ENCODE measurements around the gene SFRP5.
A peak's percentile ranks its signal among the peaks of the same experiment; 100 is the strongest.

The SFRP5 gene

GRCh38 chr10:97771913-97772823 lies at the start of gene SFRP5:
SFRP5 (minus strand) TSS chr10:97771999; CDS start chr10:97771833, 166 bp downstream.
- Mint-ChIP-seq H3K27ac (no peak within 1 kb of the TSS), H3K27me3 (peaks cover 51% of the 10 kb centered on the region)
- no peak for ATAC-seq

GRCh38 chr10:97820096-97820704 lies 48.4 kb upstream of the SFRP5 start:
- no peak overlapping the region for H3K4me3 Mint-ChIP-seq
- H3K27ac Mint-ChIP-seq: no peak overlapping the region
- peaks cover 46% of the 10 kb centered on the region for H3K27me3 Mint-ChIP-seq
- no peaks in the 10 kb centered on the region for H3K36me3 Mint-ChIP-seq
- H3K9me3 Mint-ChIP-seq: no peaks in the 10 kb centered on the region
- ATAC-seq: no peak
- no peaks in the 10 kb centered on the region for H3K4me1 Mint-ChIP-seq

More at GRCh38 chr10:97771913-97772823, at the start of gene SFRP5:
- peaks cover 22% of the 10 kb centered on the region for H3K4me1 Mint-ChIP-seq
- H3K9me3 Mint-ChIP-seq: no peaks in the 10 kb centered on the region
- peak within 1 kb of the TSS; percentile 15 for H3K4me3 Mint-ChIP-seq
- H3K36me3 Mint-ChIP-seq: no peaks in the 10 kb centered on the region

- Mint-ChIP-seq H3K27ac (no peak overlapping the region), H3K4me1 (no peaks in the 10 kb centered on the region), H3K27me3 (peaks cover 45% of the 10 kb centered on the region), H3K36me3 (no peaks in the 10 kb centered on the region), H3K9me3 (no peaks in the 10 kb centered on the region), H3K4me3 (no peak overlapping the region)
- ATAC-seq: no peak
Observed at GRCh38 chr10:97818572-97818971, 46.8 kb upstream of the SFRP5 start.

- Mint-ChIP-seq H3K36me3 (no peaks in the 10 kb centered on the region), H3K4me1 (no peaks in the 10 kb centered on the region), H3K9me3 (no peaks in the 10 kb centered on the region), H3K4me3 (no peak overlapping the region), H3K27me3 (peaks cover 41% of the 10 kb centered on the region), H3K27ac (no peak overlapping the region)
- ATAC-seq: no peak
Observed at GRCh38 chr10:97816609-97817008, 44.8 kb upstream of the SFRP5 start.

GRCh38 chr10:97814996-97815395 lies 43.2 kb upstream of the SFRP5 start:
- Mint-ChIP-seq H3K4me1 (no peaks in the 10 kb centered on the region), H3K27ac (no peak overlapping the region), H3K9me3 (no peaks in the 10 kb centered on the region), H3K36me3 (no peaks in the 10 kb centered on the region), H3K4me3 (no peak overlapping the region), H3K27me3 (peaks cover 41% of the 10 kb centered on the region)
- ATAC-seq: no peak

GRCh38 chr10:97813311-97813710 lies 41.5 kb upstream of the SFRP5 start:
- H3K27ac Mint-ChIP-seq: no peak overlapping the region
- H3K36me3 Mint-ChIP-seq: no peaks in the 10 kb centered on the region
- no peak for ATAC-seq

GRCh38 chr10:97812696-97813095 lies 40.9 kb upstream of the SFRP5 start:
- Mint-ChIP-seq H3K27ac (no peak overlapping the region), H3K9me3 (no peaks in the 10 kb centered on the region), H3K4me3 (no peak overlapping the region), H3K27me3 (peaks cover 35% of the 10 kb centered on the region), H3K4me1 (no peaks in the 10 kb centered on the region), H3K36me3 (no peaks in the 10 kb centered on the region)
- ATAC-seq: no peak

More at GRCh38 chr10:97813311-97813710, 41.5 kb upstream of the SFRP5 start:
- peaks cover 40% of the 10 kb centered on the region for H3K27me3 Mint-ChIP-seq
- H3K4me1 Mint-ChIP-seq: no peaks in the 10 kb centered on the region
- no peak overlapping the region for H3K4me3 Mint-ChIP-seq
- H3K9me3 Mint-ChIP-seq: no peaks in the 10 kb centered on the region

- Mint-ChIP-seq H3K27ac (no peak overlapping the region), H3K4me1 (no peaks in the 10 kb centered on the region), H3K36me3 (no peaks in the 10 kb centered on the region), H3K27me3 (peaks cover 30% of the 10 kb centered on the region), H3K4me3 (no peak overlapping the region), H3K9me3 (no peaks in the 10 kb centered on the region)
- ATAC-seq: no peak
Observed at GRCh38 chr10:97811958-97812357, 40.2 kb upstream of the SFRP5 start.

GRCh38 chr10:97810446-97810845 lies 38.6 kb upstream of the SFRP5 start:
- Mint-ChIP-seq H3K36me3 (no peaks in the 10 kb centered on the region), H3K9me3 (no peaks in the 10 kb centered on the region), H3K27ac (no peak overlapping the region), H3K27me3 (peaks cover 16% of the 10 kb centered on the region), H3K4me3 (no peak overlapping the region), H3K4me1 (no peaks in the 10 kb centered on the region)
- no peak for ATAC-seq

GRCh38 chr10:97805949-97806348 lies 34.1 kb upstream of the SFRP5 start:
- H3K9me3 Mint-ChIP-seq: no peaks in the 10 kb centered on the region
- ATAC-seq: no peak

GRCh38 chr10:97805096-97805884 lies 33.5 kb upstream of the SFRP5 start:
- Mint-ChIP-seq H3K4me3 (no peak overlapping the region), H3K36me3 (no peaks in the 10 kb centered on the region), H3K27me3 (peaks cover 35% of the 10 kb centered on the region), H3K27ac (no peak overlapping the region), H3K4me1 (no peaks in the 10 kb centered on the region), H3K9me3 (no peaks in the 10 kb centered on the region)
- ATAC-seq: no peak

More at GRCh38 chr10:97805949-97806348, 34.1 kb upstream of the SFRP5 start:
- no peaks in the 10 kb centered on the region for H3K4me1 Mint-ChIP-seq
- no peaks in the 10 kb centered on the region for H3K36me3 Mint-ChIP-seq
- H3K27me3 Mint-ChIP-seq: peaks cover 28% of the 10 kb centered on the region
- H3K27ac Mint-ChIP-seq: no peak overlapping the region
- H3K4me3 Mint-ChIP-seq: no peak overlapping the region

GRCh38 chr10:97801422-97801821 lies 29.6 kb upstream of the SFRP5 start:
- H3K27ac Mint-ChIP-seq: no peak overlapping the region

GRCh38 chr10:97800474-97800873 lies 28.7 kb upstream of the SFRP5 start:
- Mint-ChIP-seq H3K27ac (no peak overlapping the region), H3K4me1 (no peaks in the 10 kb centered on the region), H3K4me3 (no peak overlapping the region), H3K36me3 (no peaks in the 10 kb centered on the region), H3K9me3 (peaks cover 3% of the 10 kb centered on the region), H3K27me3 (peaks cover 51% of the 10 kb centered on the region)
- ATAC-seq: no peak

More at GRCh38 chr10:97801422-97801821, 29.6 kb upstream of the SFRP5 start:
- ATAC-seq: no peak
- no peaks in the 10 kb centered on the region for H3K4me1 Mint-ChIP-seq
- H3K4me3 Mint-ChIP-seq: no peak overlapping the region
- H3K9me3 Mint-ChIP-seq: peaks cover 3% of the 10 kb centered on the region
- no peaks in the 10 kb centered on the region for H3K36me3 Mint-ChIP-seq
- H3K27me3 Mint-ChIP-seq: peaks cover 51% of the 10 kb centered on the region

GRCh38 chr10:97798958-97799610 lies 27.3 kb upstream of the SFRP5 start:
- H3K4me3 Mint-ChIP-seq: no peak overlapping the region
- H3K27me3 Mint-ChIP-seq: peaks cover 51% of the 10 kb centered on the region
- peaks cover 3% of the 10 kb centered on the region for H3K9me3 Mint-ChIP-seq
- no peaks in the 10 kb centered on the region for H3K4me1 Mint-ChIP-seq
- ATAC-seq: no peak
- H3K36me3 Mint-ChIP-seq: no peaks in the 10 kb centered on the region
- no peak overlapping the region for H3K27ac Mint-ChIP-seq

- no peak overlapping the region for H3K27ac Mint-ChIP-seq
Observed at GRCh38 chr10:97796651-97797050, 24.9 kb upstream of the SFRP5 start.

More at GRCh38 chr10:97796651-97797050, 24.9 kb upstream of the SFRP5 start:
- Mint-ChIP-seq H3K36me3 (no peaks in the 10 kb centered on the region), H3K27me3 (peaks cover 46% of the 10 kb centered on the region), H3K4me3 (no peak overlapping the region), H3K4me1 (peaks cover 4% of the 10 kb centered on the region), H3K9me3 (peaks cover 3% of the 10 kb centered on the region)
- ATAC-seq: no peak

Data from stimulated activated memory B cell treated with anti-CD40 and anti-IgM and Interleukin-4, amounts not matched to agents 10 μg/mL and 1 μg/mL and 100 μg/mL, for 72 hours (primary cell).